ENCODE measurements around the gene DET1.

- TF ChIP-seq POLR2A (IDR thresholded peaks at IDR 0.05) = no peak
- no peak for TF ChIP-seq CTCF (IDR thresholded peaks at IDR 0.05)
- no peak for TF ChIP-seq EP300 (IDR thresholded peaks at IDR 0.05)
- no peak for TF ChIP-seq POLR2AphosphoS5 (IDR thresholded peaks at IDR 0.05)
These were observed 56.4 kb downstream of the DET1 start for GRCh38 chr15:88490036-88490435.

Data from suprapubic skin (tissue), 4 donors.